ENCODE measurements around the gene NEUROD1.
"Not testable (repeated sequence)": the region's sequence is repeated elsewhere in the genome, so short reads cannot be mapped to it uniquely, and the experiment has no call there.

The NEUROD1 gene

DNA sequence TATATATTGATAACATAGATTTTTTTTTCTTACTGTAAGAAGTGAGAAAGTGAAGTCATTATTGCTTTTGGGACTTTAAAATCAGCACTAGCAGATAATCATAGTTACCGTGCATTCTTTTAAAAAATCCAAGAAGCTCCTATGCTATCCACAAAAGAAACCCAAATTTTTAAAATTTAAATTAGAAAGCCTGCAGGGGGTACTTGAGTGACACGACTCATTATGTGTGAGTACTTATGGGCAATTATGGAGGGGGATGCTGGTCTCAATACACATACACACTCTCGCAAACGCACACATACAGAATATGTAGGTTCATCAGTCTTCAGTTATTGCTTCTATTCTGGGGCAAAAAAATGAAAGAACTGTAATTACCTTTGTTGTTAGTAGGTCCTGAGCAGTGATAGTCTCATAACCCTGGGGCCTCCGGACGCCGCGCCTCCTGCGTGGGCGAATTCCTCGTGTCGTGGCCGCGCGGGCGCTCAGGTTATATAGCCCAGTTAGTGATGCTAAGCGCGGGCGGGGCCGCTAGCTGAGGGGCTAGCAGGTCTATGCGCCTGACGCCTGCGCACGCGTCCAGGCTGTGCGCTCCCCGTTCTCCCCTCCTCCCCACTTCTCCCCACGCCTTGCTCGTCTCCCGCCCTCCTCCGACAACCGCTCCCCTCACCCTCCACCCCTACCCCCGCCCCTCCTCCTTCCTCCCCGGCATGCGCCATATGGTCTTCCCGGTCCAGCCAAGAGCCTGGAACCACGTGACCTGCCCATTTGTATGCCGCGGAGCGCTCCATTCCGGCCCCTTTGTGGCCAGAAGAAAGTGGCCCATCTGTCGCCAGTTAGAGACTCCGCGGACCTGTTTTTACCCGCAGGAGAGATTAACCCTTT lies at the start of gene NEUROD1:
Gene NEUROD1 (minus strand): TSS at position 463 of the 882 bp plus-strand sequence. CDS start 1,657 bp downstream, outside the sequence.
- no peak for DNase-seq

DNA sequence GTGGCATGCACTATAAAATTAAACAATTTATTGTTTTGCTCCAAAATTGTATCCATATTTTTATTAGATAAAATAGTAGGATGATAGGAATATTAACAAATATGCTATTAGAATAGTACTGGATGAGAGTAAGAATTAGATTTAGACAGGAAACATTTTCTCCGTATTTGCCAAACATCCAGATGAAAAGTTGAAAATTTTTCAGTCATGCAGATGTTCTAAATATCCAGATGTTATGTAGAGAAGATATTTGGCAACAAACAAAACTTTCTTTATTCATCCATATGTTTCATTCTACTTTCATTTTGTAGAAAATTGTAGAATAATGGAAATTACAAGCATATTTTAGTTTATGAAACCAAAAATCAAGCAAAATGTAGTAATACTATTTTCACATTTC lies 45.2 kb upstream of the NEUROD1 start:
- DNase-seq: no peak

DNA sequence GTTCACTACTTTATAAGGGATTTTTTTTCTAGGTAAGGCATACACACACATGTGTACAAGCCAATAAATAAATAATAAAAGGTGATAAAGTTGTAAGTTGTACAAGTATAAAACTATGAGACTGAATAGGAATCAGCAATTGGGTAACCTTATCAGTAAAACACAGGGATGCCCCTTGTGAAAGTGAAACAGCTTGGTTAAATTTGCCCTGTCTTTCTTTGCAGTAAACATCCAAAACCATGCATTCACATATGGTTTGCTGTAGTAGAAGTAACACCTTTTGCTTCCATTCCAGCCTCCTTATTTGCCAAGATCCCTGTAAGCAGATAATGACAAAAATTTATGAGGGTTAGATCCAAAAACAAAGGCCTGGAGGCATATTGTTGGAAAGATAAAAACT lies 44.3 kb upstream of the NEUROD1 start:
- DNase-seq: no peak

DNA sequence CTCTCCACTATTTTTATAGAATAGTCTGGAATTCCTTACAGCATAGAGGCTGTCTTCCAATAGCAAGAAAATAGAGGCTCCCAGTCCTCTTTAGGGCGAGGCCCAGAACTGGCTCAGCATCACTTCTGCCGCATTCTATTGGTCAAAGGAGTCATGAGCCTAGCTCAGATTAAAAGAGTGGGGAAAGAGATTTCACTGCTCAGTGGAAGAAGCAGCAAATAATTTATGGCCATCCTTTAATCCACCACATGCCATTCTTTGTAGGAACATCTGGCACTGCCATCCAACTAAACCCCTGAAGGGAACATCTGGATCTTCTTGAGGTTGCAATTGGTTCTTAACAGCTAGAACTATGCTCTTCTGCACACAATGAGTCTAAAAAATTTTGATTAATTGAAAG lies 43.4 kb upstream of the NEUROD1 start:
- DNase-seq: no peak

DNA sequence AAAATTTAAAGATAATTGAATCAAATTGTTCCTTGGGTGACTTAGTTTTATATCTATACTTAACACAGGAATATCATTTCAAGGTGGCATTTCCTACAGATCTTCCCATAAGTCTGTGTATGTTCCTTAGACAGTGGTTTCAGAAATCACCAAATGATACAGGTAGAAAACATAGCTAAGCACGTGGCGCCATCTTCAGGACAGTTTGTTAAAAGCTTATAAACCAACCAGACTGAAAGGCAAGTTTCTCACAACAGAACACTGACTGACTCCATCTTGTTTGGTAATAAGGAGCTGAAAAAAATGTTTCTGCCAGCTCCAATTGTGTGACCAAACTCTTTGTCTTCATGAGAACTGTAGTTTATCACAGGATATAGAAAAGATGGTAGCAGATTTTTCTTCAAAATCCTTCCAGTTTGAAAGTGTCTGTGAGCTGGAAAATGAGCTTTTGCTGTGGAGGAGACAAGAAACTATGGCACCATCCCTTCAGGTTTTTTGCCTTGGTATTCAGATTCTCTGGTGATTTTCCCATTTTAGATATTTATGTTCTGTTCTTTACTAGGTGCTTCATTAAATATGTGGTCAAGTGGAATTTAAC lies 34.8 kb upstream of the NEUROD1 start:
- DNase-seq: peak; percentile 49

DNA sequence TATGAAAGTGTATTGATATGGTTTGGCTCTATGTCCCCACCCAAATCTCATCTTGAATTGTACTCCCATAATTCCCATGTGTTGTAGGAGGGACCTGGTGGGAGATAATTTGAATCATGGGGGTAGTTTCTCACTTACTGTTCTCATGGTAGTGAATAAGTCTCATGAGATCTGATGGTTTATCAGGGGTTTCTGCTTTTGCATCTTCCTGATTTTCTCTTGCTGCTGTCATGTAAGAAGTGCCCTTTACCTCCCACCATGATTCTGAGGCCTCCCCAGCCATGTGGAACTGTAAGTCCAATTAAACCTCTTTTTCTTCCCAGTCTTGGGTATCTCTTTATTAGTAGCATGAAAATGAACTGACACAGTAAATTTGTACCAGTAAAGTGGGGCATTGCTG lies 30.7 kb upstream of the NEUROD1 start:
- DNase-seq: not testable (repeated sequence)

DNA sequence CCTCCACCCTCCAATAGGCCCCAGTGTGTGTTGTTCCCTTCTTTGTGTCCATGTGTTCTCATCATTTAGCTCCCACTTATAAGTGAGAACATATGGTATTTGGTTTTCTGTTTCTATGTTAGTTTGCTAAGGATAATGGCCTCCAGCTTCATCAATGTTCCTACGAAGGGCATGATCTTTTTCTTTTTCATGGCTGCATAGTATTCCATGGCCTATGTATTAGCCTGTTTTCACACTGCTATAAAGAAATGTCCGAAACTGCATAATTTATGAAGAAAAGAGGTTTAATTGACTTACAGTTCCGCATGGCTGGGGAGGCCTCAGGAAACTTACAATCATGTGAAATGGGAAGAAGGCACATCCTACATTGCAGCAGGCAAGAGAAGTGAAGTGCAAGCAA lies 22.2 kb upstream of the NEUROD1 start:
- DNase-seq: not testable (repeated sequence)

DNA sequence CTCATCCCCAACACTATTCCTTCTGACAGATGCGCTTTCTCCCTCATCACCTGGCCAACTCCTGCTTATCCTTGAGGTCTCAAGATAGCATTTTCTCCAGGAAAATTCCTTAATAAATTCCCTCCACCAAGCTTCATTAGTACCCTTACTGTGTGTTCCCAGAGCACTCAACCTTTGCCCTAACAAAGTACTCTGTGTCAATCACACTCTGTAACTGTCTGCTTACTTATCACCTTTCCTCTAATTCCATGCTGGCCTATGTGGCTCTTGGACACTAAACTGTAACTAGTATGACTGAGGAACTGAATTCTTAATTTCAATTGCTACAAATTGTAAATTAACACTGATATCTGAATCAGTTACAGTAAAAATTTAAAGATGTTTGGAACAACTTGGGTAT lies 17.9 kb upstream of the NEUROD1 start:
- no peak for DNase-seq

DNA sequence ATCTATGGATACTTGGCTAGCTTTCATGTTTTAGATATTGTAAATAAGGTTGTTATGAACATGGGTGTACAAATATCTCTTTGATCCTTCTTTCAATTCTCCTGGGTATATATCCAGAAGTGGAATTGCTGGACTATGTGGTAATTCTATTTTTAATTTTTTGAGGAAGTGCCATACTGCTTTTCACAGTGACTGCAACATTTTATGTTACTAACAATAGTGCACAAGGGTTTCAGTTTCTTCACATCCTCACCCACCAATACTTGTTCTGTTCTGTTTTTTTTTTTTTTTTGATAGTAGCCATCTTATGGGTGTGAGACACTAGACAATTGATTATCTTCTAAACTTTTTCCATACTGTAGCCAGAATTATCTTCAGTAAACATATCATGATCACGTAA lies 17.3 kb upstream of the NEUROD1 start:
- DNase-seq: no peak

DNA sequence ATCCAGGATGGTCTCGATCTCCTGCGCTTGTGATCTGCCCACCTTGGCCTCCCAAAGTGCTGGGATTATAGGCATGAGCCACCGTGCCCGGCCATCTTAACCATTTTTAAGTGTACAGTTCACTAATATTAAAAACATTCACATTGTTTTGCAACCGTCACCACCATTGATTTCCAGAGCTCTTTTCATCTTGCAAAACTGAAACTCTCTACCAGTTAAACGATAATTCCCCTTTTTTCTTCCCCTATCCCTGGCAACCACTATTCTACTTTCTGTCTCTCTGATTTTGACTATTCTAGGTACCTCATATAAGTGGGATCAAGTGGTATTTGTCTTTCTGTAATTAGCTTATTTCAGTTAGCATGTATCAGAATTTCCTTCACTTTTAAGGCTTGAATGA lies 16.8 kb upstream of the NEUROD1 start:
- DNase-seq: no peak

DNA sequence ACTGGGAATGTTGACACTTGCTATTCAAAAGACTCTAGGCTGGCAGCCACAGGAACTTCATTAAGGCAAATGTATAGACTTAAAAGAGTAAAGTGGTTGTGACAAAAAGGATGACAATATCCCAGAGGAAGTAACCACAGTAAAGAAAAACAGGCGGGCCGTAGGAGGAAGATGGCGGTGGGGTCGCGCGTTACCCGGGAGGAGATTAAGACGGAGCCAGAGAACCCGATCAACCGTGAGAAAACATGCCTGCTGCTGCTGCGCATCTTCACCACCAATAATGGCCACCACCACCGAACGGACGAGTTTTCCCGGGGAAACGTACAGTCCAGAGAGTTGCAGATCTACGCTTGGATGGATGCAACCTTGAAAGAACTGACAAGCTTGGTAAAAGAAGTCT lies 14.0 kb upstream of the NEUROD1 start:
- no peak for DNase-seq

DNA sequence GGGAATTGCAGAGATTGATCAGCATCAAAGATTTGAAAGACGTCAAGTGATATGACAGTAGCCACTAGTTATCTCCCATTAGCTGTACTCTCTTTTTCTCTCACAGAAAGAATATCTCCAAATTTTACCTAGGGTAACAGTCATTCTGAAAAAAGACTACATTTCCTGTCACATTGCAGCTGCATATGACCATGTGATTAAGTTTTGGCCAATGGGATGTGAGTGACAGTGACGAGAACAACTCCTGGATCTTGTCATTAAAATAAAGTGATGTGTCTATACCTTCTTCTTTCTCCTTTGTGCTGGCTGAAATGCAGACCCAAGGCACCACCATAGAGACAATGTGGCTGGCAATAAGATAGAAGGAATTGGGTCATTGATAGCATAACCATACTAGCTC lies 10.5 kb upstream of the NEUROD1 start:
- DNase-seq: no peak

DNA sequence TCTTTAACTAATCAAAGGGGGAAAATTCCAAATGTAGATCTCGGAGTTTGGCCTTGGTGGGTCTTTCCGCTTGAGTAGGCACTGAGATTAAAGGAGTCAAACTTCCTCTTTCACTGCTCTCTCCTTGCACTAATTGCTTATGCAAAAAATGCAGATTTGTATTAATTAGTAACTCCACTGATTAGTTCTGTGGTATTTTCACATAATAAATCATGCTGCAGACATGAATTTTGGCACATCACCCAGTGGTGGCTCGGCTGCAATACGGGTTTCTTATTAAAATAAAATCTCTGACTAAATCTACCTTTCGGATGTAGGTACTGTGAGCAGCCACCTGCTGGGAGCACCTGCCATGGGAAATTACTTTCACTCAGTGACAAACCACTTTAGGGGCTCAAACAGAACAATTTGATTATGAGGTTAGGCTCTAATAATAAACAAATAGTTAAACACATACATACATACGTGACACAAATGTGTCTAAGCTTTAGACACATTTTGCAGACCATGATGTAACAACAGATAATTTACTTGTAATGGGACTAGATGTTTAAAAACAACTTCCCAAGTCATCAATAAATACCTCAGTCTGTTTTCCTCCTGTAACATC lies 6.4 kb upstream of the NEUROD1 start:
- DNase-seq: no peak

DNA sequence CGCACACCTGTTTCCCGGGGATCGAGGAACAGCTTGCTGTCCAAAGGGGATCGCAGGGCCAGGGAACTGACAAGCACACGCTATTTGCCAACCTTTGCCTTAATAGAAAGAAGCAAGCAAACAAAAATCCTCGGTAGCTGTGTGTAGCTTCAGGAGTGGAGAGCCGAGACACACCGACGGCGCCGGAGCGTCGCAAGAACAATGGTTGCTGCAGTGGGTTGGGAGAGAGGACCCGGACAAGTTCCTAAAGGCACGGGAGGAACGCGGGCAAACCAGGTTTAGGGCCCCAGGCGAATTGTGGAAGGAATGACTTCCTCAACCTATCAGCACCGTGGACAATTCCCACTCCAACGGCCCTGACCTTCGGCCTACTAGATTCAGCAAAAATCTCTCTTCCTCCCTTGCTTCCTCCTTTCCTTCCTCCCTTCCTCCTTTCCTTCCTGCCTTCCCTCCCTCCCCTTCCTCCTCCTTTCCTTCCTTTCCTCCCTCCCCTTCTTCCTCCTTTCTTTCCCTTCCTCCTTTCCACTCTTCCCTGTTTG lies 4.9 kb upstream of the NEUROD1 start:
- DNase-seq: no peak

DNA sequence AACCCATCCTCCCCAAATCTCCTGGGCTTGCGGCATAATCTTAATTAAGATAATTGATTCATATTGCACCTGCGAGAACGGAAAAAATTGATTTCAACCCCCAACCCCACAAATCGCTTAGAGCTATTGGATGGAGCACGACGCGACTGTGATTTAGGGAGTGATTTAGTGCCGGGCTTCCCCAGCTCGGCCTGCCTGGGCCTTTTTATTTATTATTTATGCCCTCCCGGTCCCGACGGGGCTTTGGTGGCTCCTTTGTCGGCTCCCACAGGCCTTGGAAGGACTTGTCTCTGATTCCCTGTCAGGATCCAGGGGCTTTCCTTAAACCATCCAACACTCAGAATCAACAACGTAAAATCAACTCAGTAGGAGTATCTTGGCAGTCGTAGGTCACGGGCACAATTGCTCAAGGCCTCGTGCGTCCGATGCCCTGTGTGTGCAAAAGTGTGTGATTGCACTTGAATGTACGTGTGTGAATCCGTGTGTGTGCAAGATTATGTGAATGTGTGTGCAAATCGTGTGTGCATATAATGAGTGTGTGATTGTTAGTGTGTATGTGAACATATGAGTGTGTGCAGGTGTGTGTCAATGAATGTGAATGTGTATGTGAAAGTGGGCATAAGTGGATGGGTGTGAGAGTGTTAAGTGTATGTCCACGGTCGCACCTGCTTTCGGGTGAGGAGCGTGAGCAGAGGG lies 4.3 kb upstream of the NEUROD1 start:
- DNase-seq: no peak

DNA sequence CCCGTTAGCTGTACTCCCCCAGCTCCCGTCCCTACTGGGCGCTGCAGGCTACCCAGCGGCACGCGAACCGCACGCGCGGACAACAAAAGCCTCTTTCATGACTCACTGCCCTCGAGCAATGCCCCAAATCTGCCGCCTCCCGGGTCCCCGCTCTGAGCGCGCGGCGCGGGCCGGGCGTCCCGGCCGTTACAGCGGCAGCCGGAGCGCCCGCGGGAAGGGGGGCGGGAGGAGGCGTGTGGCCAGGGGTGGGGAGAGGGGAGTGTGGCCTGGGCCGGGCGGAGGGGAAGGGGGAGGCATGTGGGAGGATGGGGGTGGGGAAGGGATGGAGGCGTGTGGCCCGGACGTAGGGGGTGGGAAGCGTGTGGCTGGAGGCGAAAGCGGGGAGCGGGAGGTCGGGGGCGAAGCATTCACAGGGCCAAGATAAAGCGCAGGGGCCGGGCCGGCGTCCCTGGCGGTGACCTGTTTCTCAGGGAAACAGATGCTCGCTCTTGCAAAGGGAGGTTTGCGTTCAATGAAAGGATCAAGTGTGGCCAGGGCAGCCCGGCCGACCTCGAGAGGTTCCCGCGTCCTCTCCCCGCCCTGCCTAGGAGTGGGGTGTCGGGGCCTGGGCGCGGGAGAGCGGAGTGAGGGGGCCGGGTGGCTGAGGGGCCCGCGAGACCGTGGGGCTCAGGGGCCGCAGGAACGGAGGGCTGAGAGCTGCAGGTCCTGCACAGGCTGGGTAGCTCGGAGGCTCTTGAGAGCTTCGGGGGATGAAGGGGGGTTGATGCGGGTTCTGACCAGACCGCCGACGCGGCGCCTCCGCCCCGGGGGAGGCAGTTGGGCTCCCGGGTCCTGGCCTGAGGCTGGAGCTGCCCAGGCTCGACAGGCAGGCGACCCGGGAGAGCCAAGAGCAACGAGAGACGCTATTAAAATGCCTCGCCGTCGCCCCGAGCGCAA lies 3.5 kb upstream of the NEUROD1 start:
- no peak for DNase-seq

DNA sequence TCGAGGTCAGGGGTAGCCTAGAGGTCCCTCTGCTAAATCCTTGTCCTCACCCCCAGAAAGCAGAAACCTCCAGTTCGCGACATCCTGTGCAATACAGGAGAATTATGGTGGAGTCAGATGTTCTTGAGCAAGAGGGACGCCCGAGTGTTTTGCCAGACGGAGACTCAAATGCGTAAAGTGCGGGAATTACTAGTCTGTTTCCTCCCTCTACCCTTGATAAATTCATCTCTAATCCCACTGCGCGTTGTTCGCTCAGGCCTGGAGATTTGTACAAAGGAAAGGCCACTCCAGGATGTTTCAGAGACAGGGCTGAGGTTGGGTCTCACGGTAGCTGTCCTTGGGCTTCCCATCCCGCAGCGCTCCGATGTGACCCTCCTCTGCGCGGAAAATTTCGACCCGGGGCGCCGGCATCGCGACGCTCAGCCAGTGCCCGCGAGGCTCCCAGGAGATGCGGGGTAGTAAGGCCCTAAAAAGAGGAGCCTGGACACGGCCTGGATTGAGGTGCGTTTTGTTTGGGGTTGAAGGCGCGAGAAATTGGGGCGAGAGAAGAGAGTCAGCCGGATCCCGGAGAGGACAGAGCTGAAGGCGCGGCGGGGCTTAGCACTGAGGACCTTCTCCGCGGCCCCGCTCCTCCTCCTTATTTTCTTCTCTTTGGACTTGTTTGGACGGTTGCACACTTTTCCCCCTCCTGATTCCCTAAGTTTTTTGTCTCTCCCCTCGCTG lies 2.6 kb upstream of the NEUROD1 start:
- DNase-seq: no peak

DNA sequence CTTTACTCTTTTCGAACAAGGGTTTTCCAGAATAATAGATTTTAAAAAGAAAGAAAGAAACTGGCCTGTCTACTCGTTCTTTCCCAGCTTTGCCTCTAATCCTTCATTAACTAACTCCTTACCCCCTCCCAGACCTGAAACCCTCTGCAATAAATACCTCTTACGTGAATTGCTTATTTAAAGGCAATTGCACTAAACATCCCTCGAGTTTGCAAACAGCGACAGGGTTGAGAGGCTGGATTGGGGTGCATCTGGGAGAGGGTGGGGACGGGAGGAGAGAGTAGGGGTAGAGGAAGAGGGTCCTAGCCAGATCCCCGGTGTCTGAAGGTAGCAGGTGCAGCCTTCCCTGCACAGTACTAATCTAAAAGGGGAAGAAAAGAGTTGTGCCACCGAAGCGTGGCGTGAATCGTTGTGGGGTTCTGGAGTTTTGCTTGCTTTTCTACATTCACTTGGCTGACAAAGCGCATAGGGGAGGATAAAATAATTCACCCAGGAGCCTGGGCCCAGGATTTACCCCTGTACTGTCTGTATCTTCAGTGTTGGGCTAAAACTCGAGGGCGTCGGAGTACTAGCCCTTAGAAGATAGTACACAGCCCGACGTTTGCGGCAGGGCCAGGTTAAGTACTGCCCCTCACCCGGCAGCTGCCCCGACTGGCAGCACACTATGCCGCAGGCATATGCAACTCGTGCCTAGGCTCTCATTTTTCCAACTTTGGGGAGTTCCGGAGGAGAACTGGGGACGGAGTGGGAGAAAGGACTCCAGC lies 1.9 kb upstream of the NEUROD1 start:
- no peak for DNase-seq

DNA sequence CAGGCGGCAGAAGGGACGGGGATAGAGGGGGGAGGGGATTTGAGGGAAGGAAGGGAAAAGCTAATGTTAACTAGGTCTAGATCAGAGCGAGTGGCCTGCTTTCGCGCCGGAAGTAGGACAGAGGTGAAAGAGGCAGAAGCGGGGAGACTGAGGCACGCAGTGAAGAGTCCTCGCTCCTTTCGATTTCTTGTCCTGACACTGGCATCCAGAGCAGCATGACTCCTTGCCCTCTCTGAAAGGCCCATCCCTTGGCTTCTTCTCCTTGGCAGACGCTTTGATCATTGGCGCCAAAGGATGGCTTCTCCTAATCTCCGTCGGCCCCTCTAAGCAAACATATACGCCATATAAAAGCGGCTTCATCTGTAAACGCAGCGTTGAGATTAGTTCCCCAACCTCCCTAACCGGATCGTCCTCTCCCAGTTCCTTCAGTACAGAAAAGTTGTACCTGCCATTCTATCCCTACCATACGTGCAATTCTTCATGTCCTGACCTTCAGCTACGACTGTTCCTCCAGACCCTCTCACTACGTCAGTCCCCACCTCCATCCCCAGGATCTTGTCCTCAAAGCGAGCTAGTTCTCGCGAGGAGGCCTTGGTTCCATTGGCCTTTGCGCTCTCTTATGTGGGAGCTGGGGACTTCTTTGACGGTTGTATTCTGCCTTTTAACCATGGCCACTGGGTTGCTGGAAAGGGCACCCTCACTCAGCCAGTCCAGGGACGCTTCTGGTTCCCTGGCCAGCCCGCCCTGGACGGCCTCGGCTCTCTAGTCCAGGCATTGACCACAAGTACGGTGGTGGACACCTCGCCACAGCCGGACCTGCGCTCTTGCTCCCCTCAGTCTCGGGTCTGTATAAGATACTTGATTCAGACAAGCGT lies 857 bp upstream of the NEUROD1 start:
- no peak for DNase-seq

All from SHP77 treated with DMSO at 0.1 percent for 48 hours (cell line).